ENCODE measurements around the gene KCNK13.
"Not testable (repeated sequence)": the region's sequence is repeated elsewhere in the genome, so short reads cannot be mapped to it uniquely, and the experiment has no call there.

Gene KCNK13

GRCh38 chr14:90062127-90062794, 467 bp downstream of the KCNK13 start:
- no peak for DNase-seq

DNA sequence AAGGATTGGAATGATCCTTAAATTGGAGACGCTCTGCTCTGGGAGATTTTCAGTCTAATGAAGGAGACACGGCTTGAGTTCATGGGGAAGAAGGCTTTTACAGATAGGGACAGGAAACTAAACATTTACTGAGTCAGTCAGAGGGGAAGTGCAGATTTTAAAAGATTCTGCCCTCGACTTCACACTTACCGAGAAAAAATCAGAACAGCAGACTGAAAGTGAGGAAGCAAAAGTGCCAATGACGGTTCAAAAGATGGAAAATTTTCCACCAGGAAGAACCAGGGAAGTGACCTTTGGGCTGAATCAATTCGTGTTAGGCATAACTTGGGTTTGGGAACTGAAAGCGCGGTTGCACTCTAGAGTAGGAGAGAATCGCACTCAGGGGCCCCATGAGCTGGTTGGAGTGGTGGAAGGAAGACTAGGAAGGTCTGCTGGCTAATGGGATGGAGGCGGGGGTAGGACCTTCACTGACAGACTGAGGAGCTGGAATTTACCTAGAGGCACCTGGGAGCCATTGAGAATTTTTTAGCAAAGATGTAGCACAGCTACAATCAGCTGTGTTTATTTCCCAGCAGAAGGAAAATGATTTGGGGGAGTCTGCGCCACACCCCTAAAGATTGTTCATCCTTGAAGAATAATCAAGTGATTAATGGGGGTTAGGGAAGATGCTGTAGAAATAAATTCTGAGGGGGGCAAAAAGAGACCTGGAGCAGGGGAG, 1.2 kb downstream of the KCNK13 start:
- no peak for DNase-seq

DNA sequence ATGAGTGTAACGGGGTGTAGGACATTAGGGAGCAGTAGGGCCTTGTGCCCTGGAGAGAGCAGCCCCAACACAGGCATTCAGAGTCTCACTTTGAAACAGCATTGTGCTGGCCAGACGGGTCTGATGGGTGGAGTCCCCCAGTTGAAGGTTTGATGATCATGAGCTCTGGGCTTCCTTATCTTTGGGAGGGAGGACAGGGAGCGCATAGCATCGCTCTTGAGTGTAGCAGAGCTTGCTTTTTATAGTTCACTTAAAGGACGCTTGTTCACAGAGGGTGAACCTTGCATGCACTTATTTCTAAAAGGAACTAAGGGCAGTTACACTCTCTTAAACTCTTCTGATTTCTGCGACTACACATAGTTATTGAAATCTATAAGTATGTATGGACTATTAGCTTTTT, 10.6 kb downstream of the KCNK13 start:
- DNase-seq = no peak

GRCh38 chr14:90079576-90079975, 17.8 kb downstream of the KCNK13 start:
- DNase-seq = no peak

DNA sequence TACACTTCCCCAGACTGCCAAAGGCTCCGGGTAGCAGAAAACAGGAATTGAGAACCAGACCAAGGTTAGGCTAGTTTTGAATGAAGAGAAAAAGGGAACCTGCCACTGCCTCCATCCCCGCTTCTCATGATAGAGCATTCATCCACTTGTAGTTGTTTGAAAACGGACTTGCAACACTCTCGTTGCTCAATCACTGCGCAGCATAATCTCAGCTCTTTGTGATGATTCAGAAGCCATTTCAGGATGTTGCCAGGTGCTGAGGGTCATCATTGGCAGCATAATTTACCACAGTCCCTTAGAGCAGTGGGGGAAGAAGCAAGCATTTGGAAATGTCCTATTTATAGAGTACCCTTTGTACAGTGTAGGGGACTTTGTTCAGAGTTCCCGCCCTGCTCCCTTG, 25.6 kb downstream of the KCNK13 start:
- peak; percentile 75 for DNase-seq

- DNase-seq = no peak
These were observed 26.4 kb downstream of the KCNK13 start for GRCh38 chr14:90088176-90088575.

GRCh38 chr14:90089486-90089885, 27.7 kb downstream of the KCNK13 start:
- DNase-seq = not testable (repeated sequence)

DNA sequence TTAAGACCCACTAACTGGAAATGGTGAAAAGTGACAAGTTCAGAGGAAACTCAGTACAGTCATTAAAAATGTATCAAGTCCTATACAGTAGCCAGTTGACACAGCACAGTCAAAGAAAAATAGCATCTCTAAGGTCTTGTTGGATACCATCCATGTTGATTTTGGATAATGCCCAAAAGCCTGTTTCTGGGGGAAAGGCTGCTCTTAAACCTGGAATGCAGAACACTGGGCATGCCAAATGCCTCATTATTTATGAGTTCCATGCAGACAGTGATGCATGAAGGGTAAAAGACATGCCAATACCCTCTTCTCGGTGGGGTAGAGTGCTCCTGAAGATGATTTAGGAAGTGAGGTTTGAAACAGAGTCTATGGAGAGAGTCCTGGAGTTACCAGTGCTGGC, 29.6 kb downstream of the KCNK13 start:
- DNase-seq = no peak

DNA sequence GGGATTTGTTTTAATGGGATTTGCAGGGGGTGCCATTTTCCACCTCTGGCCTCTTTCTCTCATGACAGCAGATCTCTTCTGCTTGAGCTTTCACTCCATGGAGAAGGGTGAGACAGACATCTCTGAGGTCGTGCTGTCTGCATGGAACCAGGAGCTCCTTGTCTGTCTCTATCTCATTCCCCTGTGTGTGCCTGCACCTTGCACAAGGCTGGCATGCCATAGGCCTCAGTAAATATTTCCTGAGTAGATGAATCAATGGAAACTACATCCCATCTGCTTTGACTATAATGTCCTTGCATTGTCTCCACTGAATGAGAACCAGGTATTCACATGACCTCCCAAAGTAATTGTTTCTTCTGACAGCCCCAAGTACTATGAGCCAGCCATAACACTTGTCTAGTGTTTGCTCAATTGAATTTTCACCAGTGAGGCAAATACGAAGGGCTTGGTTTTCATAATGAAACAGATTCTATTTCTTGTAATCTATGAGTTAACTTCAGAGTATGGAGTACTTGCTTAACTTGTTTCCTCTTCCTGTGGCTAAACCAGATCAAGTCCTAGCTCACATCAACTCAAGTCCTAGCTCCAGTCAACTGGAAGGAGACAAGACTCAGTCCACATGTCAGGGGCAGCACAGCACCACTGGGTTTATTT, 32.3 kb downstream of the KCNK13 start:
- no peak for DNase-seq

GRCh38 chr14:90095096-90095495, 33.3 kb downstream of the KCNK13 start:
- no peak for DNase-seq

DNA sequence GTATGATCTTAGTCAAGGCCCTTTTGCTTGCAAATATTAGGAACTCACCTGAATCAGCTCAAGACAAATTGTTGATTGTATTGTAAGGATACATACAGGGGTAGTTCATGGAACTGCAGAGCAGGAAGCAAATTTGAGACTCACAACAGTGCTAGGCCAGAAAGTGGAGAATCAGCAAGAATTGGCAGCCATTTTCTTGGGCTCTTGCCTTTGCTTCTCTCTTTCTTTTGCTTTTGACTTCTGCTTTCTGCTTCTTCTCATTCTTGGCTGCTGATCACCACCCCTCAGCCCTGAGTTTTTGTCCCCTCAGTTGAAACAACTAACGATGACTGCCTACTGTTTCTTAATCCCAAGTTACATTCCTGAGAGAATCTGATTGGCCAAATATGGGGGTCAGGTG, 34.8 kb downstream of the KCNK13 start:
- no peak for DNase-seq

DNA sequence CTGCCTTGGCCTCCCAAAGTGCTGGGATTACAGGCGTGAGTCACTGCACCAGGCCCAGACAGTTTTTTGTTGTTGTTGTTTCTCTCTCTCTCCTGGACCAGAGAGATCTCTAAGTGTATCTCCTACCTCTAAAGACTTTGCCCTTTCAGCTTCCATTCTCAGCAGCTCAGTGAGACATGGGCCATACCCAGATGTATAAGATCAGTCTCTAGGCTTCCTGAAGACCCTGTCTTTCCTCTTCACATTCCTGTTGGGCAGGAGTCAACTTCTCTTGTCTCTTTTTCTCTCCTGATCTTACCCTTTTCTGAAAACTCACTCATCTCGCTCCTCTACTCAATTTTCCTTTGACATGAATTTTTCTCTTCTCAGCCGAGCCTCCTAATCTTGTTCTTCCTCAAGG, 42.0 kb downstream of the KCNK13 start:
- DNase-seq = no peak

- no peak for DNase-seq
These were observed 44.0 kb downstream of the KCNK13 start for GRCh38 chr14:90105756-90106155.

GRCh38 chr14:90107789-90108188, 46.0 kb downstream of the KCNK13 start:
- no peak for DNase-seq

DNA sequence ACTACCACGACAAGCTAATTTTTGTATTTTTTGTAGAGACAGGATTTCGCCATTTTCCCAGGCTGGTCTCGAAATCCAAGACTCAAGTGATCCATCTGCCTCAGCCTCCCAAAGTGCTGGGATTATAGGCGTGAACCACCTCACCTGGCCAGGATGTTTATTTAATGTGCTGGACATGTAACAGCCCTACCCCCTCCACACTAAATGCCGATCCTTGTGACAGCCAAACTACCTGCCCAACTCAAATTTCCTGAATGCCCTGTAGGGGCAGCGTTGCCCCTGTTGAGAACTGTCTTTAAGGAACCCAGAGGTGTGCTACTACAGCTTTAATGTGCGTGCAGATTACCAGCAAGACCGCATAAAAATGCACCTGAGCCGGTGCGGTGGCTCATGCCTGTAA, 48.1 kb downstream of the KCNK13 start:
- DNase-seq = no peak

GRCh38 chr14:90111895-90112534, 50.2 kb downstream of the KCNK13 start:
- no peak for DNase-seq

DNA sequence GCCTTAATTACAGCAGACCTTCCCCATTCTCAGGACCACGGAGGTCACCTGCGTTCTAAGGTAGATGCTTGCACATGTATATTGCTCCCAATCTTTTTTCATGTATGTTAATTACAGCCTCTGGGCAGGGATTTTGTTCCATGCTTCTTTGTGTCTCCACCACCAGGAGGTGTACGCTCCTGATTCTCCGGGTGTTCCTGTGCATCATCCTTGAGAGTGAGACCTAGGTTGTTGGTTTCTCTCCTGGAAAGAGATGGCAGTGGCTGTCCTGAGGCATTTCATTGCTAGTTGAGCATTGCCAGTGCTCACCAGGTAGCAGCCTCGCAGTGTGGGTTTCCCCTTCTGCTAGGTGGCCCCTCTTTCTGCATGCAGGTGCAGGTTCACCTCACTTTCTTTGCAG, 52.8 kb downstream of the KCNK13 start:
- no peak for DNase-seq

GRCh38 chr14:90115780-90116179, 54.0 kb downstream of the KCNK13 start:
- DNase-seq = no peak

DNA sequence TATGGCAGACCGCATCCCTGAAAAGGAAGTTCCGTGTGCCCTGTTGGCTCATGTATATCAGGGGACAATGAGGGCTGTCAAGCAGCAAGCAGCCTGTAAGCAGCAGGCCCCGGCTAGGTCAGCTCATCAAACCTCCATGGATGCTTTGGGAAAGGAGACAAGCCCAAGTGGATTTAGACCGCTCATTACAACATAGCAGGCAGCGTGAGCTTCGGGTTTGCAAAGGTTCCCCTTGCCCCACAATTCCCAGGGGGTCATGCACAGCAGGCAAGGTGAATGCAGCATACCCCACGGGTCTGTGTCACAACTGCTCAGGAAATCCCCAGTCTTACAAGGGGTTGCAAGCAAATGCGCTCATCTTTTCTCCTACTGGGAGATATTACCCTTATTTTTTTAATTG, 54.6 kb downstream of the KCNK13 start:
- DNase-seq = no peak

- DNase-seq = no peak
These were observed 56.2 kb downstream of the KCNK13 start for GRCh38 chr14:90118027-90118426.

DNA sequence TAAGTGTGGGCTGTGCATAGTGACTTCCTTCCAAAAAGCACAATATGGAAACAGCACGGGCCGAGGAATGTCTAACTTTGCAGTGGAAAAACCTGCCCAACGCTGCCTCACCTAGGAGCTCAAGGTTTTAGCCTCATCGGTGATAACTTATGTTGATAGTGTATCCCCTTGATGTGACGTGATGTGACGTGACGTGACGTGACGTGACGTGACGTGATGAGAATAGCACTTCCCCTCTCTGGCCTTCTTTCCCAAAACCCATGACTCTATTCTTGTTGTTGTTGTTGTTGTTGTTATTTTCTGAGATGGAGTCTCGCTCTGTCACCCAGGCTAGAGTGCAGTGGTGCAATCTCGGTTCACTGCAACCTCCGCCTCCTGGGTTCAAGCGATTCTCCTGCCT, 64.5 kb downstream of the KCNK13 start:
- DNase-seq = no peak

- no peak for DNase-seq
These were observed 71.2 kb downstream of the KCNK13 start for GRCh38 chr14:90132821-90133570.

GRCh38 chr14:90136904-90137303, 75.1 kb downstream of the KCNK13 start:
- DNase-seq = no peak

Data from CD4-positive, alpha-beta T cell treated with Interferon gamma for 1 hour (primary cell).